GM18873 (cell line): ENCODE measurements around the gene FAM124A.

Source experiments
- ATAC-seq: cut with Tn5 transposase; IDR thresholded peaks from one replicate; pipeline ENCODE4 v1.9.1; 2021; ENCODE audit warnings: mild to moderate bottlenecking, moderate library complexity, moderate number of reproducible peaks; ENCODE audit not compliant: unreplicated experiment, low FRiP score

FAM124A gene

DNA sequence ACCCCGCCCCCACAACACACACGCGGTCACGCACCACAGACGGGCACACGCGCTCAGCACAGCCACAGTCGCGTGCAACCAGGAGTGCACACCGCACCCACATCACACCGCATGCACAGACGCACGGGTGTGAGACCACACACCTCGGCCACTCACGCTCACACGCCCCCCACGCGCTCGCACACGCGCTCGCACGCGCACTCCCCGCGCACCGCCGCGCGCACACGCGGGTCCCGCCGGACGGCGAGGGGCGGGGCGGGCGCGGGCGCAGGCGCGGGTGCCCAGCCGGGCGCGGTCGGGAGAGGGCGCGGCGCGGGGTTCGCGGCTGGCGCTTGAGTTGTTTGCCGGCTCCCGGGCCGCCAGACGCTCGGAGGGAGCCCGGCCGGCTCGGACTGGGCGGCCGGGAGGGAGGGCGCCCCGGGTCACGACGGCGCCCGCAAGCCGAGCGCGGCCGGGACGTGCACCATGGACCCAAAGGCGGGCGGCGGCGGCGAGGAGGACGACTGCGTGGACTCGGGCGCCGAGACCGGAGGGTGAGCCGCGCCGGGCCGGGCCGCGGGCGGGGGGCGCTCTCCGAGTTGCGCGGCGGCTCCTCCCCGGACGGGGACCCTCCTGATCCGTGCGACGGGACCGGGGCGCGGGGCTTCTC lies at the start of gene FAM124A:
FAM124A (plus strand) TSS at position 362 of the 649 bp plus-strand sequence; CDS start at position 466, 104 bp downstream.
- ATAC-seq, result no peak

- ATAC-seq, result no peak
These were observed 47.2 kb upstream of the FAM124A start for GRCh38 chr13:51175021-51175420.

DNA sequence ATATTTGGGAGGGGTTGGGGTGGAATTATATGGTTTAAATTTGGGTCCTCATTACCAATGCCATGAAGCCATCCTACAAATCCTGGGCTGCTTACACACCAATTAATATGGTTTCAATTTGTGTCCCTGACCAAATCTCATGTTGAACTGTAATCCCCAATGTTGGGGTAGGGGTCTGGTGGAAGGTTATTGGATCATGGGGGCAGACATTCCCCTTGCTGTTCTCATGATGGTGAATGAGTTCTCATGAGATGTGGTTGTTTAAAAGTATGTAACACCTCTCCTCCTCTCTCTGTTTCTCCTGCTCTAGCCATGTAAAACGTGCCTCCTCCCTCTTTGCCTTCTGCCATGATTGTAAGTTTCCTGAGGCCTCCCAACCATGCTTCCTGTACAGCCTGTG lies 46.6 kb upstream of the FAM124A start:
- no peak for ATAC-seq

GRCh38 chr13:51177188-51177587 lies 45.0 kb upstream of the FAM124A start:
- ATAC-seq, result no peak

- no peak for ATAC-seq
These were observed 43.6 kb upstream of the FAM124A start for GRCh38 chr13:51178456-51179074.

- ATAC-seq, result no peak
These were observed 42.7 kb upstream of the FAM124A start for GRCh38 chr13:51179432-51179971.

GRCh38 chr13:51180853-51181511 lies 41.2 kb upstream of the FAM124A start:
- ATAC-seq, result no peak

- ATAC-seq, result no peak
These were observed 40.3 kb upstream of the FAM124A start for GRCh38 chr13:51181786-51182383.

DNA sequence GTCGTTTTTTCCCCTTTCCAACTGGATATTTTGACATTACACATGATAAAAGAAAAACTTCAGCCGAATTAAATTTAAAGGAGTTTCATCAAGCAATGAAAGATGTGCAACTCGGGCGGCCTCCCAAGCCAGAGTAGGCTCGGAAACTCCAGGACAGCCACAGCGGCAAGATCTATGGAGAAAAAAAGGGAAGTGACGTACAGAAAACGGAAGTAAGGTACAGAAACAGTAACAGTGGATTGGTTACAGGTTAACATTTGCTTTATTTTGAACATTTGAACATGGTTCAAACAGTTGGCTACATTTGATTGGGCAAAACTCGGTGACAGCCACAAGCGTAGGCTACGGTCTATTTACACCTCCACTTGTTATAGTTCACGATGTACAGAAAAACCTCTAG lies 30.5 kb upstream of the FAM124A start:
- ATAC-seq, result no peak

- ATAC-seq, result no peak
These were observed 29.9 kb upstream of the FAM124A start for GRCh38 chr13:51192348-51192747.

GRCh38 chr13:51193387-51193786 lies 28.8 kb upstream of the FAM124A start:
- ATAC-seq, result no peak

- no peak for ATAC-seq
These were observed 27.3 kb upstream of the FAM124A start for GRCh38 chr13:51194942-51195341.

DNA sequence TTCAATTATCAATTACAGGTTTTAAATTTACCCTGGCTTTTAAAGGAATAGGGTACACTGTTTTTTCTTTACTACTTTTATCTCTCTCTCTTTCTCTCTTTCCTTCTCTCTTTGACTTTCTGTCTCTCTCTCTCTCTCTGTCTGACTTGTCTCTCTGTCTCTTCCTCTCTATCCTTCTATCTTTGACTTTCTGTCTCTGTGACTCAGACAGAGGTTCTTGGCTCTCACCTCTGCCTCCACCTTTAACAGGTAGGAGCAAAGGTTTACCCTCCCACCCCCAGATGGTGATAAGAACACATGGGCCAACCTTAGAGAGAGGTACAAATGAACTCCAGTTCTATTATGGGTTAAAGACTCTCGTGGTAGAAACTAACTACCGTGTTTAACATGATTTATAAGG lies 20.3 kb upstream of the FAM124A start:
- ATAC-seq, result no peak

DNA sequence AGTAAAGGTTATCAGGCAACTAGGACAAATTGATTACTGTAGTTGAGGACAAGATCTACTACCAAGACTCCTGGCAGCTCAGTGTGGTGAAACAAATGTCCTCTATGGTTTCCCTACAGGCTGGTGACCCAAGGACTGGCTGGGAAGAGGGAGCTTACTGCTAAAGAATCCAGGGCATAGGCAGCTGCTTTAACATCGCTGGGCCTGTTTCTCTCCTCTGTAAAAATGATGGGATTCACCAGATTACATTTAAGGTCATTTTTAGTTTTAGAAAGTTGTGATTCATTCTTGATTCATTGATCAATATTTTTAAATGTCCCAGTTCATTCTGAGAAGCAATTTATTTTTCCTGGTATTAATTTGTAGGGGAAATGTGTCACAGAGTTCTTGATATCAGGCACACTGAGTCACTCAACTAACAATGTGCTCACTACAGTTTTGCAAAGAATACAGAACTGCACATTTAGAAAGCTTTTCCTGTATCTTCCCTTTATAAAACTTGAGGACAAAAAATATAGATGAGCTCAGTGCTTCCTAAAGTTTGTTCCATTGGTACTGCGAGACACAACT lies 19.6 kb upstream of the FAM124A start:
- ATAC-seq, result no peak

DNA sequence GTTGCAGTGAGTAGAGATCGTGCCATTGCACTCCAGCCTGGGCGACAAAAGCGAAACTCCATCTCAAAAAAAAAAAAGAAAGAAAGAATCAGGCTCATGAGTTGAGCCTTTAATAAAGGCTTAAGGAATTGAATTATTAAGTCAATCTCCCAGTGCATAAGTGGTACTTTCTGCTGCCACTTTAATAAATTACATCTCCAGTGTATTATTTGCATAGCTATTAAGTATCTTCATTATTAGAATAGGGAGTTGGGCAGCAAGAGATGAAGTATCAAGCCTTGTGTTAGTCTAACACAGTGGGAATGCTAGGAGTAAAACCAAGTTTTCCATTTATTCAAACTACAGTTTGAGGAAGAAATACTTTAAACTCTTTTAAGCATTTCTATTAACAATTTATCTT lies 15.6 kb upstream of the FAM124A start:
- ATAC-seq, result no peak

DNA sequence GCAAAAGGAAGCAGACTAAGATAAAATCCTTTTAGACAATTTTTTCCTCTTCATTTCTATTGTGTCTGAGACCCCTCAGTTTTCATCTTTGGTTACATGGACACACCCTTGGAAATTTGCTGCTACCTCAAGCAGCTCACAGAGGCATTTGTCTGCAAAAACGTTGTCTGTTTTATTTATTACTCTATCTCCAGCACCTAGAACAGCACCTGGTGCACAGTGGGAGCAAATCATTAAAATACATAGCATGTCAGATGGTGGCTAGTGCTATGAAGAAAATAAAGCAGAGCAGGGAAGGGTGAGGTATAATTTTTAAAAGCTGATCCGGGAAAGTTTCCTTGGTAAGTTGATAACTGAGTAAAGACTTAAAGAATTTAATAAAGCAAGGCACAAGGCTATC lies 14.3 kb upstream of the FAM124A start:
- no peak for ATAC-seq

- no peak for ATAC-seq
These were observed 13.5 kb upstream of the FAM124A start for GRCh38 chr13:51208716-51209115.

GRCh38 chr13:51211910-51212309 lies 10.3 kb upstream of the FAM124A start:
- ATAC-seq, result no peak

GRCh38 chr13:51212758-51213157 lies 9.4 kb upstream of the FAM124A start:
- no peak for ATAC-seq

DNA sequence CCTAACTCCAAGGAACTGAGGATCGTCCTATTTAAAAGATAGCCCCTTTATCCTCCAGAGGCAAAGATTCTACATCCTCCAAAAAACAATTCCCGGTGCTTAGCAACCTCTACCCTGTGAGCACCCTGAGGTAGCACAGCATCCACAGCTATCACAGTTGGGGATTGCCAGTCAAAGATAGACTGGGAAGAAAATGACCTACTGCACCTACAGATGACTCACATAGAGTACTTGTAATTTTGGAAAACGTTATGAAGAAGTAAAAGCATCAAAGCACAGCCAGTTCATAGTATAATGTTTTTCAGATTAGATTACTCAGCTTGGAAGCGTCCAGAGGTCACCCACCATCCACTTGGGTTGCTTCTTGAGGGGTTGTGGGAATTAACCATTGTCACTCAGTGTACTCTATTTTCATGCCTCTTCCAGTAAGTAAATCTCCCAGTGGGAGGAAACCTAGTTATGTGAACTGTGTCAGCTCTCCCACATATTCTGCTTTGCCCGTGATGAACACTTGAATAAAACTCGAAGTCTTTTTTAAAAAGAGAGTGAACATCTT lies 8.9 kb upstream of the FAM124A start:
- no peak for ATAC-seq

DNA sequence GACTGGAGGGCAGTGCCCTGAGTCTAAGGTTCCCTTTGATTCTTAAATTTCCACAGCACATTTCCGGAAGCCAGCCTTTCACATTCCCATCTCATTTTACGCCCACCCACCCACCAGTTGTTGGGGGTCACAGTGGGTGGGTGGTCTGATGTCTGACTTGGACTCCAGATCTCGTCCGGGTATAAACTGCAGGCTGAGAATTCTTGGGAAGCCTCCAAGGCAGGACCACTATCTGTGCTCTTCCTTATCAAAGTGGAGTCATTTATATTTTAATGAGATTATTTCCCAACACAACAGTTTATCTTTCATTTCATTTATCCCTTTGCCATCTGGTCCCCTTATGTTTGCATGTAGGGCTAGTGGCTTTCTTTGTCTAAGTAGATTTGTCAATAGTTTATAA lies 3.6 kb upstream of the FAM124A start:
- no peak for ATAC-seq
